HG03139 (cell line): ENCODE data around the gene TMEM273.

ENCODE experiments used
- ATAC-seq: cut with Tn5 transposase; IDR thresholded peaks from one replicate; pipeline ENCODE4 v1.9.1; 2021; ENCODE audit not compliant: unreplicated experiment

The TMEM273 gene

GRCh38 chr10:49177391-49178355 lies 10.5 kb downstream of the TMEM273 start:
- ATAC-seq = peak; percentile 73

- peak; percentile 1 for ATAC-seq
Measured at GRCh38 chr10:49176310-49177268, 11.6 kb downstream of the TMEM273 start.

- no peak for ATAC-seq
Measured at GRCh38 chr10:49175587-49176309, 12.4 kb downstream of the TMEM273 start.

- no peak for ATAC-seq
Measured at GRCh38 chr10:49174926-49175500, 13.2 kb downstream of the TMEM273 start.

DNA sequence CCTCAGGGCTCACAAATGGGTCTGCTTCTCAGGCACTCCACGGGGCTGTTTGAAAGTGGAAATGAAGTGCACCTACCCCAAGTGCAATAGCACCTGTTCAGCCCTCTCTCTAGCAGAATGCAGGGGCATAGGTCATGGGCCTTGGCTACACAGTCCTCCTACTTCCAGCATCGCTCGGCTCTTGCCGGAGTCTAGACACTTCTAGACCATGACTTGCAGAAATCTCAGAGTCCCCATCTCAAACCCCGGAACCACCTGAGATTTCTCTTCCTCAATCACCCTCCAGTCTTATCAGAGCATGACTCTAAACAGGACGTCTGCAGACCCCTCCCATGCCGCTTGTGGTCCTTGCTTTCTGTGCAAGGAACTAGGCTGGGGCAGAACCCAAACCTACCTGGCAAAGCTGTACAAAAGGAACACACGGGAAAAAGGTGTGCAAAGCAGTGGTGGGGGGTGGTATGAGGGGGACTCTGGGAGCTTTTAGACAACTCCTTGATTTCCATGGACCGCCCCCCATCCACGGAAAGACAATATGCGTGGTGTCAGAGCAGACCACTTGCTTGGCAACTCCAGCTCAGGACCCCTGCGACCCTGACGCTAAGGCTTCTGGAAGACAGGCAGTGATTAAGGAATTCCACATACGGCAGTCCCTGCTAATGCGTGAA lies 13.8 kb downstream of the TMEM273 start:
- no peak for ATAC-seq

GRCh38 chr10:49173853-49174252 lies 14.3 kb downstream of the TMEM273 start:
- no peak for ATAC-seq

DNA sequence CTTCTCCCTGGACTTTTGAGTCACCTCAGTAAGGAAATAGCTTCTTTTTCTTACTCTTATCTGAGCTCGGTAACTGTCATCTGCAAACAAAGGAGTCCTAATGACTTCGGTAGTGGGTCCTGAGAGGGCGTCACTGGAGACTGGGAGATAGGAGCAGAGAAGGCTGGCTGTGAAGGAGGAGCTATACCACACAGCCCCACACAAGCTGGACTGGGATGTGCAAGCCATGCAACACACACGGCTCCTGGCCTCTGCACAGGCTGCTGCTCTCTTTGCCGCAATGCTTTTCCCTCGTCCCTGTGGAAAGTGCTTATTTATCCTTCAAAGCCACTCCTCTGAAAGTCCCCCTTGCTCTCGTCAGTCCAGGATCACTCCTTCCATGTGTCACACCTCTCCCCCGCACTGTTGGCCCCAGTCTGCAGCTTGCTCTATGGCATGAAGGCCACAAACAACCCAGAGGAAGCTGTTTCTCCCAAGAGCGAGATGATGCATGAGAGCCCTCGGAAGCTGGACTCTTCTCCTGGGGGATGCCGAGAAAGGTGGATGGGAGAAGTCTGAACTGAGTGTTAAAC lies 14.9 kb downstream of the TMEM273 start:
- ATAC-seq = no peak

DNA sequence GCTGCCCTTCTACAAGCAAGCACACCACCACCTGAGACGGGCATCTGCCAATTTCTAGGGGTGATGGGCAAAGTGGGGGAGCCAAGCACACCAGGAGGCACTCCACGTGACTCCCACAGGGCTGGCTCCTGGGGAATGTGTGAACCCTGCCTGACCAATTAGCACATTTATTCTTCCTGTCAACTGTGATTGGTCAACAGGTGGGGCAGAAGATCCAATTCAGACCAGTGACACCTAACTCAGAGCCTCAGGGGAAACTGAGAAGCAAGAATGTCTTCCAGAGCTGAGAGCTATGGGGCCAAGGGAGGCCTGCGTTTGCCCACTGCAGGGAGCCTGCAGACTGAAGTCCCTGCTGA lies 15.4 kb downstream of the TMEM273 start:
- no peak for ATAC-seq

GRCh38 chr10:49172061-49172776 lies 16.0 kb downstream of the TMEM273 start:
- no peak for ATAC-seq

GRCh38 chr10:49171326-49172060 lies 16.7 kb downstream of the TMEM273 start:
- ATAC-seq = no peak

DNA sequence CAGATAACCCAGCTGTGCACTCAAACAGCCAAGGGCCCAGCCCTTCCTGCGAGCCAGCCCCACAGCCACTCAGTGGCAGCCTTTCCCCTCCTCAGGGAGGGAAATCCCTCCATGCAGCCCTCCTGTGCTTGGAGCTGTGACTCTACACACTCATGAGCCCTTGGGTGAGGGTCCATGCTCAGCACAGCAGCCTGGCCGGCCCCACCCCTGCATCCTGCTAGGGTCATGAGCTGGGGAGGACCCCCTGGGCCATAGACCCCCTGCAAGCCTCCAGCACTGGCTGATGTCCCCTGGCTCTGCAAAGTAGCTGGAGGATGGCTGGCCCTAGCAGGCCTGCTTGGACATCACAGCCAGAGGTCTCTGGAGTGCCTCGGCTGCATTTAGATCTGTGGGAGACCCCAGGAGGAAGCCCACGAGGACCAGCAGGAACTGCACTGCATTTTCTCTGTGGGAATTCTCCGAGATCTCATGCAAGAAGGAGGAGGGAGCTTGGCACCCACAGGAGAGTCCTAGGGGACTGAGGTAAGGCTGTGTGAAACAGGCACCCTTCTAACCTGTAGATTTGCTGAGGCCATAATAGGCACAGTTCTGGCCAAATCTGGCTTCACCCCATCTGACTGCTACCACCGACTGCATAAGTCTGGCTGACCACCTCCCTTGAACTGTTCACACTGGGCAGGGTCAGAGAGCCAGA lies 17.4 kb downstream of the TMEM273 start:
- no peak for ATAC-seq

GRCh38 chr10:49169776-49170175 lies 18.4 kb downstream of the TMEM273 start:
- no peak for ATAC-seq

- ATAC-seq = no peak
Measured at GRCh38 chr10:49168831-49169500, 19.2 kb downstream of the TMEM273 start.

- ATAC-seq = no peak
Measured at GRCh38 chr10:49168171-49168540, 20.0 kb downstream of the TMEM273 start.

DNA sequence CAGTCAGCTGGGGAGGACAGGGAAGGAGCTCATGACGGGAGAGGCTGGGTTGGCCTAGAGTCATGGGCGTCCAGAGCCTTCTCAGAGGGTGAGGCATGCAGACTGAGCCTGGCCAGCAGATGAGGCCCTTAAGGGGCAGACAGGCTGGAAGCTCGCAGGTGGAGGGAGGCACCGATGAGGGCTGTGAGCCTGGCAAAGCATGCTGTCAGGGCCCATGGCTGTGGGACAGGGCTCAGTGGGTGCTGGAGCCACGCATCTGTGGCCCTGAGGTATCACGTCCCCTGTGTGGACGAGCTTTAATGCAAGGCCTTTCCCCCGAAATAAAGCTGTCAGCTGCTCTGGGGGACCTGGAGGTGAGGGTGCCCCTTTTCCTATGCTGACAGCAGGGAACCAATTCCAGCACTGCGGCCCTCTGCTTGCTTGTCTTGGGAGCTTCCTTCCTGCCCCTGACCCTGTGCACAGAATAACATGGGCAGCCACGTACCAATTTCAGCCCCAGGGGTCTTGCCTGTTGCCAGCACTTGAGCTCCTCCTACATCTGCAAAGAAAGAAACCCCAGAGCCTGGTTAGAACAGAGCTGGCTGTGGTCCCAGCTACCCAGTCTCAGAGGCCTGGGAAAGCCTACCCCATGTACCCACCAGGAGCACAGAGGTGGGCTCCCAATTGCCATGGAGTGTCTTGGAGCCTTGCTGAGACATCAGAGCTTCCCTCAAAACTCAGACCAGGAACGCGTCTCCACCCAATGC lies 20.6 kb downstream of the TMEM273 start:
- no peak for ATAC-seq

- no peak for ATAC-seq
Measured at GRCh38 chr10:49166484-49167400, 21.4 kb downstream of the TMEM273 start.
